ENCODE data around the gene INHBA. TPM values are rescaled to one million over a fixed set of nuclear protein-coding genes. Genes with fewer than 3 reads are reported as not detected.

Gene INHBA
- total RNA-seq, 1 donor from 2014 or later: 5.0 TPM

DNA sequence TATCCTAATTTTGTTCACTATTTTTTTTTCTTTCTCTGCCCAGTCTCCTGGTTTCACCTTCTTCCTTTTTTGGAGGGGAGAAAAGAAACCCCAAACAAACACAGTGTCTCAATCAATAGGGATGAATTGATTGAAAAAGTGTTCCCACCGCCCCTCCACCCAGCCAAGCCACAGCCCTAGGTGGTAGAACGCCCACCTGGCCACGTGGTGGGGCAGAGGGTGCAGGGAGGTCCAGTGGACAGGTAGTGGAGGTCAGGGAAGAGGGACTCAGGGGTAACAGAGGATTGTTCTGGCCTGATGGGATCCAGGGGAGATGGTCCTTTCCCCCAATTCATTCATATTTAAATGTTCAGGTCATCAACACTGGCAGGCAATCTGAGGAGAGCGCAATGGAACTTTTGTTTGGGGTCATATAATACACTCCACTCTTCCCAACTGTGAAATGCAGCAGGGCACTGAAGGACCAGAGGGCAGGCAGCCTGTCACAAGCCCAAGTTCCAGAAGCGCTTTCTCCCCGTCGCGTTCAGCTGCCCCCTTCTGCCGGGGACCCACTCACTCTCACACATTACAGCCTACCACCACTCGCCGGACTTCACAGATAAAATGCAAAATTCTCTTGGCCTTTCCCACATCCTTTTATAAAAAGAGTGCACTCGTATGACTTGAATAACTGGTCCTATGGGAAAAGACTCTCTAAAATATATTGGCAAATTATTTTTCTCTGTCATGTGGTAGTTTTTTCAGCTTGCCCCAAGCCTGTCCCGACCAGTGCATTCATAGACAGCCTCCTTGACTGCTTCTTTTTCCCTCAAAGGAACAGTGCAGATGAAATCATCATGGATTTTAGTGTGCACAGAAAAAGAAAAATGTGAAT lies 1.6 kb downstream of the INHBA start:
- no peaks in the 10 kb centered on the region for H3K27me3 ChIP-seq (ENCODE audit: control insufficient read depth, insufficient read depth, low read length)
- no peak overlapping the region for H3K4me3 ChIP-seq (ENCODE audit: low read depth, low read length)
- TF ChIP-seq, protein P1, sequence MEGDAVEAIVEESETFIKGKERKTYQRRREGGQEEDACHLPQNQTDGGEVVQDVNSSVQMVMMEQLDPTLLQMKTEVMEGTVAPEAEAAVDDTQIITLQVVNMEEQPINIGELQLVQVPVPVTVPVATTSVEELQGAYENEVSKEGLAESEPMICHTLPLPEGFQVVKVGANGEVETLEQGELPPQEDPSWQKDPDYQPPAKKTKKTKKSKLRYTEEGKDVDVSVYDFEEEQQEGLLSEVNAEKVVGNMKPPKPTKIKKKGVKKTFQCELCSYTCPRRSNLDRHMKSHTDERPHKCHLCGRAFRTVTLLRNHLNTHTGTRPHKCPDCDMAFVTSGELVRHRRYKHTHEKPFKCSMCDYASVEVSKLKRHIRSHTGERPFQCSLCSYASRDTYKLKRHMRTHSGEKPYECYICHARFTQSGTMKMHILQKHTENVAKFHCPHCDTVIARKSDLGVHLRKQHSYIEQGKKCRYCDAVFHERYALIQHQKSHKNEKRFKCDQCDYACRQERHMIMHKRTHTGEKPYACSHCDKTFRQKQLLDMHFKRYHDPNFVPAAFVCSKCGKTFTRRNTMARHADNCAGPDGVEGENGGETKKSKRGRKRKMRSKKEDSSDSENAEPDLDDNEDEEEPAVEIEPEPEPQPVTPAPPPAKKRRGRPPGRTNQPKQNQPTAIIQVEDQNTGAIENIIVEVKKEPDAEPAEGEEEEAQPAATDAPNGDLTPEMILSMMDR (IDR thresholded peaks at IDR 0.05; ENCODE audit: insufficient read depth, low read length, severe bottlenecking): no peak
- DNase-seq (ENCODE audit: low read depth) (no peak), FAIRE-seq (no peak)
- no peaks in the 10 kb centered on the region for H3K36me3 ChIP-seq (ENCODE audit: control insufficient read depth, insufficient read depth, low read length)

DNA sequence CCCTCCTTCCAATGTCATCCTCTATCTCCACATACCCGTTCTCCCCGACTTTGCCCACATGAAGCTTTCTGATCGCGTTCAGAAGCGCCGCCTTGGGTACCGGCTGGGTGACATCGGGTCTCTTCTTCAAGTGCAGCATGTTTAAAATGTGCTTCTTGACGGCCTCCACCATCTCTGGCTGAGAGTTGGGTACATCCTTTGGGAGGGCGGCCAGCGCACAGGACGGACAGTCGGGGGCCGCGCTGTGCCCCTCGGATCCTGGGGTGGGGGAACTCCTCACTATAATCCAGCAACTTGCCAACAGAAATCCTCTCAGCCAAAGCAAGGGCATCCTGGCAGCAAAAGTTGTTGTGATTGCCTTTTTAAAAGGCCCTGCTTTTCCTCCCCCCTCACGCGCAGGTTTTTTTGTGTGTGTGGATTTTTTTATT lies 2.8 kb downstream of the INHBA start:
- Histone ChIP-seq H3K4me3 (ENCODE audit: low read depth, low read length) (peak overlapping the region; percentile 36), H3K36me3 (ENCODE audit: control insufficient read depth, insufficient read depth, low read length) (no peaks in the 10 kb centered on the region), H3K27me3 (ENCODE audit: control insufficient read depth, insufficient read depth, low read length) (no peaks in the 10 kb centered on the region)
- no peak for FAIRE-seq
- no peak for DNase-seq (ENCODE audit: low read depth)
- TF ChIP-seq, protein P1 (IDR thresholded peaks at IDR 0.05; ENCODE audit: insufficient read depth, low read length, severe bottlenecking): no peak

DNA sequence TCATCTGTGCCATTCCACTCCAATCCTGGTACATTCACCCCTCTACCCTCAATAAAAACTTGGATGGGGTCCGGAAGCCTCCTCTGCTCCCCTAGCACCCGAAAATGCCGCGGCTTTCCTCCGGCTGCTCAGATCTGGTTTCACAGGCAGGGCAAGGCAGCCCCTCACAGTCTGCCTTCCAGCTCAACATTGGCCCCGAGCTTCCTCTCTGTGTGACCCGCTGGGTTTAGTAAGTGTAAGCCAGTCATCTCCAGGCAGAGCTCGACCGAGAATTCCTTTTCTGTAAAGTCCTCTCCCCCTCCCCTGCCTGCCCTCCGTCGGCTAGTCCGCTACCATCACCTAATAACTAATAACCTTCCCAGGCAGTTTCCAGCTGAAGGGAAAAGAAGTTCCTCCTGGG lies 3.4 kb downstream of the INHBA start:
- FAIRE-seq (no peak), DNase-seq (ENCODE audit: low read depth) (no peak)
- TF ChIP-seq, protein P1 (IDR thresholded peaks at IDR 0.05; ENCODE audit: insufficient read depth, low read length, severe bottlenecking): no peak
- Histone ChIP-seq H3K36me3 (ENCODE audit: control insufficient read depth, insufficient read depth, low read length) (no peaks in the 10 kb centered on the region), H3K27me3 (ENCODE audit: control insufficient read depth, insufficient read depth, low read length) (no peaks in the 10 kb centered on the region), H3K4me3 (ENCODE audit: low read depth, low read length) (peak overlapping the region; percentile 36)

DNA sequence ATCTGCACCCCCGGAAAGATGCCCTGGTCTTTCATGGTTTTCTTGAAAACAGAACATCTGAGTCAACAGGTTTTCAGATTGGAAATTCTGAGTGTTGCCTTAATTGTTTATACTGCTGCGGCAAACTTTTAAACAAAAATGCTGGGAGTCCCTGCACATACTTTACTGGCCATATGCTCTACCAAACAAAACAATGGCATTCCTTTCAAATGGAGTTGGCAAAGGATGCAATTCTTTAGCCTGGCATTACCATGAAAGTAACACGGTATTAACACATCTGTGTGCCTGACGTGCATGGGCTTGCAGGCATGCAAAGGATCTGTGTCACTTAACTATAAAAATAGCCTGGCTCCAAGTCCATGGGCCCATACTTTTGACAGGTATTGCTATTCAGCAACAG lies 4.2 kb downstream of the INHBA start:
- Histone ChIP-seq H3K36me3 (ENCODE audit: control insufficient read depth, insufficient read depth, low read length) (no peaks in the 10 kb centered on the region), H3K27me3 (ENCODE audit: control insufficient read depth, insufficient read depth, low read length) (no peaks in the 10 kb centered on the region), H3K4me3 (ENCODE audit: low read depth, low read length) (no peak overlapping the region)
- DNase-seq (ENCODE audit: low read depth): peak; percentile 90
- TF ChIP-seq, protein P1 (IDR thresholded peaks at IDR 0.05; ENCODE audit: insufficient read depth, low read length, severe bottlenecking): no peak
- no peak for FAIRE-seq

DNA sequence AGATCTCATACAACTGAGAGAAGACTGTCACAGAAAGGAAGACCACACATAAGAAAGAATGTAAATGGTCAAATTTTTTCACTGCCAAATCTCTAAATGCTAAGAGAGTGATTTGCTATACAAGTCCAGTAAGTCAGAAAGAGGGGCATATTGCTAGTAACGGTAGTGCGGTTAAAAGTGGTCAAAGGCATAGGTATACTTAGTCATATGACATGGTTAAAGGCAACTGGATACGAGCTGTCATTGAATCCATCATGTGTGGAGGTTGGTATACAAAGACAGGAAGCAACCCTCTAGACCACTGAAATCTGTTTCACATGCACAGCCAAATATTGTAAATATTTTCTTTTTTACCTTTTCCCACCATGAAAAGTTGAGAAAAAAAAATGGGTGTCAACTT lies 4.8 kb downstream of the INHBA start:
- Histone ChIP-seq H3K4me3 (ENCODE audit: low read depth, low read length) (no peak overlapping the region), H3K36me3 (ENCODE audit: control insufficient read depth, insufficient read depth, low read length) (peaks cover 1% of the 10 kb centered on the region), H3K27me3 (ENCODE audit: control insufficient read depth, insufficient read depth, low read length) (no peaks in the 10 kb centered on the region)
- no peak for FAIRE-seq
- no peak for DNase-seq (ENCODE audit: low read depth)
- TF ChIP-seq, protein P1 (IDR thresholded peaks at IDR 0.05; ENCODE audit: insufficient read depth, low read length, severe bottlenecking): no peak

All from bronchial epithelial cell (primary cell).